NB4 (cell line): ENCODE measurements around the gene TFPI2.

ENCODE experiments used
- MYC ChIP-seq: IDR thresholded peaks from 2 replicates; pipeline ENCODE4 v1.6.1; 2011; ENCODE audit warnings: low read depth, low read length
- POLR2A ChIP-seq: IDR thresholded peaks from 2 replicates; pipeline ENCODE4 v1.6.1; 2011; ENCODE audit warnings: mild to moderate bottlenecking; ENCODE audit not compliant: insufficient read length; ENCODE audit errors: extremely low read depth
- TF ChIP-seq, protein P1 (sequence below): IDR thresholded peaks from one replicate; pipeline ENCODE4 v1.5.1; 2012; ENCODE audit warnings: low read depth, low read length
- TF ChIP-seq, protein P2 (sequence below): IDR thresholded peaks from 2 replicates; pipeline ENCODE4 v1.6.1; 2011; ENCODE audit warnings: low read depth, low read length

DNA sequence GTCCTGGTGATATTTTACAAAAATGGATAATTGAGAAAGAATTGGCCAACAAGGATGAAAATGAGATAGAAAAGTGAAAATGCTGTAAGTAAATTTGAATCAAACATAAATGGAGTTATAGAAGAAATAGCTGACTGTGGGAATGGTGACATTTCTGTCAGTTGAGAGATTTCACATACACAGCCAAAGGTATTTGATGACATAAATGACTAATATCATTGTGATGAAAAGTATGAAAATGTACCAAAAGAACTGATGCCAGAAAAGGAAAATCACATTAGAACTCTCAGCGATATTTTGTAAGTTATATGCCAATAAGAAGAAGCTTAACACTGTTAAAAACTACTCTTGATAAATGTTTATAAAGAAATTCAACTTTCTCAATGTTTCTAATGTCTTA is 54.9 kb downstream of the TFPI2 start:
- TF ChIP-seq, protein P1, sequence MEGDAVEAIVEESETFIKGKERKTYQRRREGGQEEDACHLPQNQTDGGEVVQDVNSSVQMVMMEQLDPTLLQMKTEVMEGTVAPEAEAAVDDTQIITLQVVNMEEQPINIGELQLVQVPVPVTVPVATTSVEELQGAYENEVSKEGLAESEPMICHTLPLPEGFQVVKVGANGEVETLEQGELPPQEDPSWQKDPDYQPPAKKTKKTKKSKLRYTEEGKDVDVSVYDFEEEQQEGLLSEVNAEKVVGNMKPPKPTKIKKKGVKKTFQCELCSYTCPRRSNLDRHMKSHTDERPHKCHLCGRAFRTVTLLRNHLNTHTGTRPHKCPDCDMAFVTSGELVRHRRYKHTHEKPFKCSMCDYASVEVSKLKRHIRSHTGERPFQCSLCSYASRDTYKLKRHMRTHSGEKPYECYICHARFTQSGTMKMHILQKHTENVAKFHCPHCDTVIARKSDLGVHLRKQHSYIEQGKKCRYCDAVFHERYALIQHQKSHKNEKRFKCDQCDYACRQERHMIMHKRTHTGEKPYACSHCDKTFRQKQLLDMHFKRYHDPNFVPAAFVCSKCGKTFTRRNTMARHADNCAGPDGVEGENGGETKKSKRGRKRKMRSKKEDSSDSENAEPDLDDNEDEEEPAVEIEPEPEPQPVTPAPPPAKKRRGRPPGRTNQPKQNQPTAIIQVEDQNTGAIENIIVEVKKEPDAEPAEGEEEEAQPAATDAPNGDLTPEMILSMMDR = no peak
- no peak for TF ChIP-seq POLR2A
- TF ChIP-seq MYC = no peak
- TF ChIP-seq, protein P2, sequence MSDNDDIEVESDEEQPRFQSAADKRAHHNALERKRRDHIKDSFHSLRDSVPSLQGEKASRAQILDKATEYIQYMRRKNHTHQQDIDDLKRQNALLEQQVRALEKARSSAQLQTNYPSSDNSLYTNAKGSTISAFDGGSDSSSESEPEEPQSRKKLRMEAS = no peak
